ENCODE data around the gene INTS3. TPM values are rescaled to one million over a fixed set of nuclear protein-coding genes. Genes with fewer than 3 reads are reported as not detected.
A peak's percentile ranks its signal among the peaks of the same experiment; 100 is the strongest.

Gene INTS3
- total and polyA plus RNA-seq, 12 donors, result 25.4 to 46.1 (median 31.1) TPM

- no peaks in the 10 kb centered on the region for H3K27me3 ChIP-seq
- no peaks in the 10 kb centered on the region for H3K9me3 ChIP-seq
- H3K36me3 ChIP-seq, result no peaks in the 10 kb centered on the region
- H3K4me3 ChIP-seq, result peak overlapping the region in 1 of 10 donors; percentile 42
- WGBS, 2 donors, result 91% methylated on average over 16 of the region's 16 CpGs
- no peak for ATAC-seq
- DNase-seq, result no peak
- H3K4me1 ChIP-seq, result peaks cover 0 to 35% (median 24%) of the 10 kb centered on the region in 9 donors
- intact Hi-C loops (cut with DNase I), result loop anchor here in 4 of 10 donors (5.0 to 10.0 kb wide), 3 partner anchors 153 to 196 kb away; partner anchors contain the start of genes DENND4B (in 2 of the 4), CRTC2 (in 1 of the 4) and RAB13 (in 1 of the 4)
- no peak for TF ChIP-seq CTCF (IDR thresholded peaks at IDR 0.05)
- H3K27ac ChIP-seq, result peak overlapping the region in 3 of 10 donors; percentile 90 to 96 (median 91)
Observed at GRCh38 chr1:153791648-153792253, 63.9 kb downstream of the INTS3 start.

- Histone ChIP-seq H3K36me3 (no peaks in the 10 kb centered on the region), H3K4me3 (no peak overlapping the region), H3K27ac (no peak overlapping the region), H3K4me1 (peaks cover 0 to 41% (median 25%) of the 10 kb centered on the region in 9 donors), H3K9me3 (no peaks in the 10 kb centered on the region), H3K27me3 (no peaks in the 10 kb centered on the region)
- intact Hi-C loops (cut with DNase I), result loop anchor here in 4 of 10 donors (5.0 to 10.0 kb wide), 3 partner anchors 152 to 195 kb away; partner anchors contain the start of genes DENND4B (in 2 of the 4), CRTC2 (in 1 of the 4) and RAB13 (in 1 of the 4)
- WGBS, 2 donors, result 95 to 96% methylated on average over 11 of the region's 11 CpGs
- TF ChIP-seq CTCF (IDR thresholded peaks at IDR 0.05), result no peak
- DNase-seq (no peak), ATAC-seq (no peak)
Observed at GRCh38 chr1:153792631-153793041, 64.8 kb downstream of the INTS3 start.

GRCh38 chr1:153793261-153793972 is 65.6 kb downstream of the INTS3 start:
- no peak for TF ChIP-seq CTCF (IDR thresholded peaks at IDR 0.05)
- no peak for DNase-seq
- no peak overlapping the region for H3K4me3 ChIP-seq

GRCh38 chr1:153793973-153794615 is 66.2 kb downstream of the INTS3 start:
- TF ChIP-seq CTCF (IDR thresholded peaks at IDR 0.05), result no peak
- WGBS, 2 donors, result 85 to 93% methylated on average over 12 of the region's 12 CpGs
- ATAC-seq (no peak), DNase-seq (no peak)
- no peaks in the 10 kb centered on the region for H3K36me3 ChIP-seq
- intact Hi-C loops (cut with DNase I), result loop anchor here in 4 of 10 donors (5.0 to 10.0 kb wide), 3 partner anchors 151 to 193 kb away; partner anchors contain the start of genes DENND4B (in 2 of the 4), CRTC2 (in 1 of the 4) and RAB13 (in 1 of the 4)
- no peak overlapping the region for H3K27ac ChIP-seq
- H3K27me3 ChIP-seq, result no peaks in the 10 kb centered on the region
- H3K4me3 ChIP-seq, result no peak overlapping the region
- peaks cover 0 to 39% (median 24%) of the 10 kb centered on the region in 9 donors for H3K4me1 ChIP-seq
- no peaks in the 10 kb centered on the region for H3K9me3 ChIP-seq

More at GRCh38 chr1:153793261-153793972, 65.6 kb downstream of the INTS3 start:
- intact Hi-C loops (cut with DNase I), result loop anchor here in 4 of 10 donors (5.0 to 10.0 kb wide), 3 partner anchors 151 to 194 kb away; partner anchors contain the start of genes DENND4B (in 2 of the 4), CRTC2 (in 1 of the 4) and RAB13 (in 1 of the 4)
- WGBS, 2 donors, result 76 to 86% methylated on average over 9 of the region's 9 CpGs
- Histone ChIP-seq H3K9me3 (no peaks in the 10 kb centered on the region), H3K27ac (no peak overlapping the region), H3K27me3 (no peaks in the 10 kb centered on the region), H3K4me1 (peaks cover 0 to 43% (median 25%) of the 10 kb centered on the region in 9 donors), H3K36me3 (no peaks in the 10 kb centered on the region)
- no peak for ATAC-seq

Data from heart right ventricle (tissue), 16 donors.